ENCODE results near the gene UGDH.
"Not testable (repeated sequence)": the region's sequence is repeated elsewhere in the genome, so short reads cannot be mapped to it uniquely, and the experiment has no call there.

UGDH gene

DNA sequence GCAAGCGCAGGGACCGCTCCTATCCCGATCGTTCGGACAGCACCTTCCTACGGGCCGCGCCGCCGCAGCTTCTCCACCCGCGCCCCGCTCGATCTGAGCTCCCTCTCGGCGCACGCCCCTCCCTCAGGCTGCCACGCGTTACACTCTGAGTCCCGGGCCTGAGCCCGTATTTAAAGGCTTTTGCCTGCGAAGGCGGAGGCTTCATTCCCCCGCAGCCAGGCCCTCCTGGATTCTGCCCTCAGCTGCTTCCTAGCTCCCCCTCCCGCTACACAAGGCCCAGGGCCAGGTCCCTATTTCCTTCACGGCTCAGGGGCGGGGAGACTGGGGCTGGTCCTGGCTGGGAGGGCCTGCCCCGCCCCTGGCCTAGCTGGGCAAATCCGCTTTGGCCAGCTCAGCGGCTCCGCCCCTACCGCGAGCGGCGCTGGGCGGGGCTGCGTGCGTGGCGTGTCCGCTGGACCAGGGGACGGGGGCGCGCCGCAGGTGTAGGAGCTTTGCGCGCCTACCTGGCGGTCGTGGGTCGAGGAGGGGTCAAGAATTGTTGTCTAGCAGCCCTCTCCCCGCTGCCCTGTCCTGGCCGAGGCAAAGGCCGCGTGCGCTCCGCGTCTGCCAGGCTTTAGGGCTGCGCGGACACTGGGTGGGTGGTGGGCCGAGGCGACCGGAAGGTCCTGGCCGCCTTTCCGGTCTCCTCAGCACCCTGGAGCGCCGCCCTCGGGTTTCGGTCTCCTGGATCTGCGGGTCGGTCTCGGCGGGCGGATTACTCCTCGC lies at the start of gene UGDH:
UGDH (minus strand) TSS at position 144 of the 765 bp plus-strand sequence. CDS start 5,927 bp downstream, outside the sequence.
- FAIRE-seq (peak; percentile 96), DNase-seq (ENCODE audit: extremely low spot score, insufficient read length, low read depth) (peak; percentile 99)

DNA sequence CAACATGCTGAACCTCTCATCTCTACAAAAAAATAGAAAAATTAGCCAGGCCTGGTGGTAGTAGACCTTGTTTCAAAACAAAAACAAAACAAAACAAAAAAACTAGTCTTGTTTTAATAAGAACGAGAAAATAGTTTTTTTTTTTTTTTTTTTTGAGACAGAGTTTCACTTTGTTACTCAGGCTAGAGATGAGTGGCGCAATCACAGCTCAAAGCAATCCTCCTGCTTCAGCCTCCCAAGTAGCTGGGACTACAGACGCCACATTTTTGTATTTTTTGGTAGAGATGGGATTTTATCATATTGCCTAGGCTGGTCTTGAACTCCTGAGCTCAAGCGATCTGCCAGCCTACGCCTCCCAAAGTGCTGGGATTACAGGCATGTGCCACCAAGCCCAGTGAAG lies 47.7 kb upstream of the UGDH start:
- DNase-seq (ENCODE audit: extremely low spot score, insufficient read length, low read depth), result no peak
- no peak for FAIRE-seq

DNA sequence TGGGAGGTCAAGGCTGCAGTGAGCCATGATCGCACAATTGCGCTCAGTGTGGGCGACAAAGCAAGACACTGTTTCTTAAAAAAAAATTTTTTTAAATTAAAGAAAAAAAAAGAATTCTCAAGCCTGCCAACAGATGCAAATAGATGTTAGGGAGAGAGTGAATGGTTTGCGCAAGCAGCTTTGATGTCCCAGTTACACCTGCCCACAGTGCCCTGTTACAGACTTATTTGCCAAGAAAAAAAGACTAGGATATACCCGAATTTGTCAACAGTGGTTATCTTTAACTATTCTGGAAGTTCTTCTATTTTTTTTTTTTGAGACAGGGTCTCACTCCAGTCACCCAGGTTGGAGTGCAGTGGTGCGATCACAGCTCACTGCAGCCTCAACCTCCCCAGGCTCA lies 44.3 kb upstream of the UGDH start:
- DNase-seq (ENCODE audit: extremely low spot score, insufficient read length, low read depth), result no peak
- no peak for FAIRE-seq

GRCh38 chr4:39571054-39571453 lies 43.8 kb upstream of the UGDH start:
- FAIRE-seq (no peak), DNase-seq (ENCODE audit: extremely low spot score, insufficient read length, low read depth) (no peak)

- no peak for DNase-seq (ENCODE audit: extremely low spot score, insufficient read length, low read depth)
- no peak for FAIRE-seq
Measured at GRCh38 chr4:39569209-39569608, 42.0 kb upstream of the UGDH start.

DNA sequence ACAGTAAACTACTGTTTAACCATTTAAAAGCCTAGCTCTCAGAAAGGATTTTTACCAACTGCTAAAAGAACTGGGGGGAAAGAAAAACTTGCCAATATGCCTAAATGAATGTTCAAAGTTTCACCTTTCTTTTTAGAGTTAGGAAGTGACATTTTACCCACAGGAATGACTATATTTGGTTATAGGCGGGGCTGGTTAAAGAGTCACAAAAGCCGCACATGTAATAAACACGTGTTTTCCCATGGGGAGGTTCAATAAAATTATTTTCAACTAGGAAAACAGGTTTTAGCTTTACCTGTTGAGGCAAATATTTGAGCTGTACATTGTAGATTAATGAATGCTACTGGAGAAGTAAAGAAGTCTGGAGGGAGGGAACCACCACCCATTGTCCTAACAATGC lies 41.6 kb upstream of the UGDH start:
- peak; percentile 57 for FAIRE-seq
- peak; percentile 12 for DNase-seq (ENCODE audit: extremely low spot score, insufficient read length, low read depth)

GRCh38 chr4:39565878-39566600 lies 38.8 kb upstream of the UGDH start:
- FAIRE-seq (no peak), DNase-seq (ENCODE audit: extremely low spot score, insufficient read length, low read depth) (no peak)

DNA sequence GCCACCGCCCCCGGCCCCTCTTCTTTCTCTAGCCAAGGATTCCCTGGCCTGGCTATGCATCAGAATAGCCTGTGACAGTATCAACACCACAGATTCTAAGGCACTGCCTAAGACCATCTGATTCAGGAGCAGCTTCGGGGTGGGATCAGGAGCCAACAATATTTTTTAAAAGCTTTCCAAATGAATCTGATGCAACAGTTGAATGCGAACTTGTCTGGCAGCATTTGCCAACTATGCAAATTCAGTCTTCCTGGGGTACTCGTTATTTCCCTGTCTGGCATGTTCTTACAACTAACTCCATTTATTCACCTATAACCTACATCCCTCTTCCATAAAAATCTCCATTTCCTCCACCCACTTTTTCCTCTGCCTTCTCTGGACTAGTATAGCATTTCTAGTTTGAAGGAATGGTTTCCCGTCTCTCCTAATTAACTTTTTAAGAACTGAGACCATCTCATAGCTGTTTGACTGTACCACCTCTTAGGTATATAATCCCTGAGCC lies 36.2 kb upstream of the UGDH start:
- no peak for FAIRE-seq
- DNase-seq (ENCODE audit: extremely low spot score, insufficient read length, low read depth), result no peak

DNA sequence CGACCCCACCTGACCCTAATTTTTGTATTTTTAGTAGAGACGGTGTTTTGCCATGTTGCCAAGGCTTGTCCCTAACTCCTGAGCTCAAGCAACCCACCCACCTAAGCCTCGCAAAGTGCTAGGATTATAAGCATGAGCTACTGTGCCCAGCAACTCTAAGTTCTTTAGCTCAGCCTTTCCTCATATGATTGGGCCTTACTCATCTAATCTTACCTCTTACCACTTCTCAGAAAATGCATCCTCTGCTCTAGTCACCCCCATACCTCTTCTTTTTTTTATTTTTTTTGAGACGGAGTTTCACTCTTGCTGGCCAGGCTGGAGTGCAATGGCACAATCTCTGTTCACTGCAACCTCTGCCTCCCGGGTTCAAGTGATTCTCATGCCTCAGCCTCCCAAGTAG lies 35.6 kb upstream of the UGDH start:
- DNase-seq (ENCODE audit: extremely low spot score, insufficient read length, low read depth), result no peak
- no peak for FAIRE-seq

- DNase-seq (ENCODE audit: extremely low spot score, insufficient read length, low read depth) (no peak), FAIRE-seq (no peak)
Measured at GRCh38 chr4:39559626-39560025, 32.4 kb upstream of the UGDH start.

- no peak for DNase-seq (ENCODE audit: extremely low spot score, insufficient read length, low read depth)
- FAIRE-seq, result no peak
Measured at GRCh38 chr4:39555472-39555871, 28.2 kb upstream of the UGDH start.

GRCh38 chr4:39548425-39549067 lies 21.3 kb upstream of the UGDH start:
- FAIRE-seq (no peak), DNase-seq (ENCODE audit: extremely low spot score, insufficient read length, low read depth) (no peak)

DNA sequence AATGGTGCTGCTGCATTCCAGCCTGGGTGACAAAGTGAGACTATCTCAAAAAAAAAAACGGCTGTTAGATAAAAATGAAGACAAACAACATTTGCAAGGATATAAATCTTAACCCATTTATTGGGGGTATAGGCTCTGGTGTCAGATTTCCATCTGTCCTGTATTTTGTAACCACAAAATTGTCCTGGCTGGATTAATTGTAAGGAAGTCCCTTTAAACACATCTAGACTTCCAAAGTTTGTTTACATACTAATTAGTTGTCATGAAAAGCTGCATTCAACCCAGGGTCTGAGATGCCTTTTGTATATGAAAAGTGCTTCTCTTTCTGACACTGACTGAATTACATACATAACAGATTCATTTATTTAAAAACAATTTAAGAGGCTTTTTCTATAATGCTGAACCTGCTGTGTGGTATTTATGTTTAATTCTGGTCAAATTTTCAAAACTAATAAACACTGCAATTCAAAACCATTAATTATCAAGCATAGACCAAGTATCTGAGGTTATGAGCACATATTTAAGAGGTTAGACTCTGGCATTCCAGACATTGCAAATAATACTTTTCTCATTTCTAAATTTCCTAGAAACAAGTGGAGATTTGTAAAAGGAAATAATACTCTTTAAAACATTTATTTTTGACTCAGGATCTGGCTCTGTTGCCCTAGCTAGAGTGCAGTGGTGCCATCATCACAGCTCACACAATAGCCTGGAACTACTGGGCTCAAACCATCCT lies 17.5 kb upstream of the UGDH start:
- FAIRE-seq (no peak), DNase-seq (ENCODE audit: extremely low spot score, insufficient read length, low read depth) (no peak)

DNA sequence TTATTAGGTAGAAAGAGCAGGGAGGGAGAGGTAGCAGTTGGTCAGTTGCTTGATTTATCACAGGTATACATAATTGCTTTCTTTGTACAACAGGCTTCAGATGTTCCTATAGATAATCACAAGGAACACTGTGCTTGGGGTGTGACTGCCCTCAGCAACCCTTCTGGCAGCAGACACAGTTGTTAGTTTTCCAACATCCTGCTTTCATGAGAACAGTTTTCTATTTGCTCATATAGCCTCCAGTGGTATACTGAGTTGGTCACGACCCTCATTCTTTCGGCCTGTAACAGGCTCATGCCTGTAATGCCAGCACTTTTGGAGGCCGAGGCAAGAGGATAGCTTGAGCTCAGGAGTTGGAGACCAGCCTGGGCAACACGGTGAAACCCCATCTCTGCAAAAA lies 16.8 kb upstream of the UGDH start:
- DNase-seq (ENCODE audit: extremely low spot score, insufficient read length, low read depth); FAIRE-seq: not testable (repeated sequence)

GRCh38 chr4:39543034-39543433 lies 15.8 kb upstream of the UGDH start:
- no peak for DNase-seq (ENCODE audit: extremely low spot score, insufficient read length, low read depth)

DNA sequence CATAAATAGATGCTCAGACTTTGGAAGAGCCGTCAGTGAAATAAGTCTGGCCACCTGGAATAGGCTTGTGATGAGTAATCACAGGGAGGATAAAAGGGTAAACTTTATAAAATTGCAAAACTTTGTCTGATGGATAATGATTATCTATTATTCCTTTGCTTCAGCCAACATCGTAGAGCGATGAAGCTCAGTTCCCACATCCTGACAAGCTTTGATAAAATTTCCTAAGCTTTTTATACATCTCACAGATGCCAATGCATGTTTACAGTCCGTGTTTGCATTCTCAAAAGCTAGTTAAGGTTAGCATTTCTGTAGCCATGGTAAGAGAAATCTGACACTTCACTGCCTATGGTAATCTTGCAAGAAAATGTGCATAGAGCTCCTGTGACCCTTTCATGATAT lies 15.4 kb upstream of the UGDH start:
- DNase-seq (ENCODE audit: extremely low spot score, insufficient read length, low read depth) (no peak), FAIRE-seq (no peak)

More at GRCh38 chr4:39543034-39543433, 15.8 kb upstream of the UGDH start:
- FAIRE-seq, result no peak

DNA sequence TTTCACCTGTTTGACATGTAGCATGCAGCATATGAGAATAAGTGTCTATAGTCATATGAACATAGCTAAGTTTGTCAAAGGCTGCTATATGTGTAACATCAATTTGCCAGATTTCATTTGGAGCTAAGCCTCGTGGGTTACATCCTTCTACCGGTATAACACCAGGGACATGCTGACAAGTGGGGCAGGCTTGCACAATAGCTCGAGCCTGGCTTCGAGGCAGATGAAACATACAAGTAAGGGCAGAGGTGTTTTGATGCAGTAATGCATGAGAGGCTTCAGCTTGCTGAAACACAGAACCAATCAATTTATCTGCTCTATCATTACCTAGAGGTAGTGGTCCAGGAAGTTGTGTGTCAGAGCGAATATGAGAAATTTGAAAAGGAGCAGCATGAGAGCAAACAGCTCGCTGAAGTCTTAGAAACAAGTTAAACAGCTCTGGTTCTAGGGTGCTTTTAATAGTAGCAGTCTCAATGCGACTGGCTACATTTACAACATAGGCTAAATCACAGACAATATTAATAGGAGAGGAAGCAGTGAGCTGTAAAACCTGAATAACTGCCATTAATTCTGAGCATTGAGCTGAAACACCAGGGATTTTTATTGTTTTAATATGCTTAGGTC lies 14.9 kb upstream of the UGDH start:
- no peak for DNase-seq (ENCODE audit: extremely low spot score, insufficient read length, low read depth)
- no peak for FAIRE-seq

DNA sequence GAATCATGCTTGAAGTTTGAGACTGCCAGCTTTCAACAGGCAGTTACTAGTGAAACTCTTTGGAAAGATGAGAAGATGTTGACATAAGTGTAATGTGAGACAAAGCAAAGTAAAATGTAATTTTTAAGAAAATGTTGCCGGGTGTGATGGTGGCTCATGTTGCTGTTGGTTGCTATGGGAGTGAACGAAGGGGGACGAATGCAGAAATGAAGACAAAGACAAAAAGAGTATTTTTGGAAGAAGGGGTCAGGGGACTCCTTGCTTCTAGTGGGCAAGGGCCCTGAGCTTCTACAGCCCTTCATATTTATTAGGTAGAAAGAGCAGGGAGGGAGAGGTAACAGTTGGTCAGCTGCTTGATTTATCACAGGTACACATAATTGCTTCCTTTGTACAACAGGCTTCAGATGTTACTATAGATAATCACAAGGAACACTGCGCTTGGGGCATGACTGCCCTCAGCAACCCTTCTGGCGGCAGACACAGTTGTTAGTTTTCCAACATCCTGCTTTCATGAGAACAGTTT lies 11.9 kb upstream of the UGDH start:
- no peak for DNase-seq (ENCODE audit: extremely low spot score, insufficient read length, low read depth)
- no peak for FAIRE-seq

- FAIRE-seq, result no peak
- DNase-seq (ENCODE audit: extremely low spot score, insufficient read length, low read depth), result no peak
Measured at GRCh38 chr4:39533541-39533940, 6.3 kb upstream of the UGDH start.

Measured in GM18507 (cell line).